ENCODE data around the gene DHRSX.

- TF ChIP-seq EP300 (IDR thresholded peaks at IDR 0.05) (no peak), CTCF (IDR thresholded peaks at IDR 0.05) (no peak)
Measured at GRCh38 chrX:2474280-2474962, 26.4 kb downstream of the DHRSX start.
